IMR-90 (cell line): ENCODE measurements around the gene CNPY1. TPM values are rescaled to one million over a fixed set of nuclear protein-coding genes. Genes with fewer than 3 reads are reported as not detected.

Experiments used
- ATAC-seq: fragments of 200-7000 bp; cut with Tn5 transposase; 2 replicates; pipeline ENCODE4 v1.9.1; 2020; ENCODE audit warnings: low read depth, mild to moderate bottlenecking, moderate library complexity
- BruUV-seq: library from RNA; stranded (reverse); fragments of 400-500 nt; replicated peaks from 2 replicates; lab custom pipeline; 2021; lab: Mats Ljungman, UMichigan
- CTCF ChIA-PET: fragments of 300-600 bp; formaldehyde crosslinking; extraction: SDS; loops from one replicate; lab custom pipeline; 2021; ENCODE audit warnings: antibody characterized with exemption; lab: Yijun Ruan, JAX
- POLR2A ChIA-PET: fragments of 300-600 bp; sonication (Branson Sonifier 250); formaldehyde crosslinking; loops from one replicate; lab custom pipeline; 2022; ENCODE audit warnings: antibody characterized with exemption; ENCODE audit not compliant: unreplicated experiment; lab: Charles Lee
- DNase-seq: peaks from one replicate; pipeline ENCODE4 v3.0.0; 2013
- H2AFZ ChIP-seq: replicated peaks from 2 replicates; pipeline ENCODE3; 2013; ENCODE audit warnings: low read length, mild to moderate bottlenecking; ENCODE audit not compliant: poor library complexity
- H2AK5ac ChIP-seq: 2 replicates; pipeline ENCODE4 v1.6.1; 2013; ENCODE audit warnings: low read depth, low read length, inconsistent platforms
- H2AK9ac ChIP-seq: replicated peaks from 2 replicates; pipeline ENCODE3; 2013; ENCODE audit warnings: mild to moderate bottlenecking, low read depth, low read length, moderate library complexity; ENCODE audit not compliant: poor library complexity
- H2BK120ac ChIP-seq: 2 replicates; pipeline ENCODE4 v1.6.1; 2013; ENCODE audit warnings: low read depth, low read length, inconsistent platforms
- H2BK15ac ChIP-seq: 3 replicates; pipeline ENCODE4 v1.6.1; 2013; ENCODE audit warnings: low read depth, low read length, inconsistent platforms
- H2BK20ac ChIP-seq: 2 replicates; pipeline ENCODE4 v1.6.1; 2013; ENCODE audit warnings: low read depth, mild to moderate bottlenecking, inconsistent platforms, low read length, moderate library complexity
- H2BK5ac ChIP-seq: 2 replicates; pipeline ENCODE4 v1.6.1; 2013; ENCODE audit warnings: mild to moderate bottlenecking, low read depth, low read length, inconsistent platforms; ENCODE audit not compliant: poor library complexity, severe bottlenecking
- H3K14ac ChIP-seq: replicated peaks from 2 replicates; pipeline ENCODE4 v1.6.1; 2013; ENCODE audit warnings: low read depth, low read length, inconsistent platforms
- H3K18ac ChIP-seq: 2 replicates; pipeline ENCODE4 v1.6.1; 2013; ENCODE audit warnings: low read depth, low read length, control low read depth
- H3K23ac ChIP-seq: 2 replicates; pipeline ENCODE4 v1.6.1; 2013; ENCODE audit warnings: low read depth, low read length, inconsistent platforms
- H3K27ac ChIP-seq: 2 replicates; pipeline ENCODE4 v1.5.1; 2013; ENCODE audit warnings: mild to moderate bottlenecking, control low read depth, low read length; ENCODE audit not compliant: insufficient read depth
- H3K27me3 ChIP-seq: 2 replicates; pipeline ENCODE4 v1.6.1; 2013; ENCODE audit warnings: low read length; ENCODE audit not compliant: control insufficient read depth, insufficient read depth
- H3K36me3 ChIP-seq: 2 replicates; pipeline ENCODE4 v1.6.1; 2013; ENCODE audit warnings: low read length, mixed read lengths; ENCODE audit not compliant: control insufficient read depth, insufficient read depth
- H3K4ac ChIP-seq: 2 replicates; pipeline ENCODE4 v1.6.1; 2013; ENCODE audit warnings: low read depth, low read length, inconsistent platforms
- H3K4me1 ChIP-seq: 2 replicates; pipeline ENCODE4 v1.6.1; 2013; ENCODE audit warnings: low read length, mixed read lengths; ENCODE audit not compliant: control insufficient read depth, insufficient read depth
- H3K4me2 ChIP-seq: 2 replicates; pipeline ENCODE4 v1.6.1; 2013; ENCODE audit warnings: low read depth, mild to moderate bottlenecking, control low read depth, low read length, moderate library complexity
- H3K4me3 ChIP-seq: 2 replicates; pipeline ENCODE4 v1.5.1; 2013; ENCODE audit warnings: low read depth, mild to moderate bottlenecking, control low read depth, low read length, moderate library complexity; ENCODE audit not compliant: insufficient read depth
- H3K56ac ChIP-seq: 2 replicates; pipeline ENCODE4 v1.6.1; 2013; ENCODE audit warnings: low read length, inconsistent platforms; ENCODE audit not compliant: insufficient read depth; ENCODE audit errors: extremely low read depth
- H3K79me1 ChIP-seq, 2 experiments: 2 replicates each; pipeline ENCODE4 v1.6.1; 2013; ENCODE audit warnings: low read length in 2 of 2, inconsistent platforms in 1 of 2, low read depth in 1 of 2
- H3K9ac ChIP-seq: 2 replicates; pipeline ENCODE4 v1.6.1; 2013; ENCODE audit warnings: low read depth, low read length, control low read depth
- H3K9me1 ChIP-seq: 2 replicates; pipeline ENCODE4 v1.6.1; 2013; ENCODE audit warnings: low read length, inconsistent platforms; ENCODE audit not compliant: insufficient read depth
- H3K9me3 ChIP-seq: 2 replicates; pipeline ENCODE4 v1.6.1; 2013; ENCODE audit warnings: low read length; ENCODE audit not compliant: control insufficient read depth, insufficient read depth
- H4K20me1 ChIP-seq: 2 replicates; pipeline ENCODE4 v1.6.1; 2013; ENCODE audit warnings: low read length, inconsistent platforms; ENCODE audit not compliant: insufficient read depth
- H4K5ac ChIP-seq: 2 replicates; pipeline ENCODE4 v1.6.1; 2013; ENCODE audit warnings: mild to moderate bottlenecking, low read depth, low read length, control low read depth
- H4K8ac ChIP-seq, 2 experiments: 2 replicates each; pipeline ENCODE4 v1.6.1; 2013; ENCODE audit warnings: low read depth in 2 of 2, low read length in 2 of 2, control low read depth in 1 of 2, inconsistent platforms in 1 of 2
- H4K91ac ChIP-seq: 2 replicates; pipeline ENCODE4 v1.6.1; 2013; ENCODE audit warnings: low read depth, low read length, inconsistent platforms; ENCODE audit not compliant: insufficient read depth
- BHLHE40 ChIP-seq: fragments of 150-350 bp; IDR thresholded peaks from 2 replicates; pipeline ENCODE4 v1.6.1; 2016; ENCODE audit warnings: mild to moderate bottlenecking, low read depth, low read length
- CEBPB ChIP-seq: IDR thresholded peaks from 2 replicates; pipeline ENCODE4 v1.6.1; 2012; ENCODE audit warnings: low read depth, low read length, improper control_type of control experiment
- CHD1 ChIP-seq: IDR thresholded peaks from 2 replicates; pipeline ENCODE4 v1.6.1; 2012; ENCODE audit warnings: low read depth, low read length, improper control_type of control experiment
- CTCF ChIP-seq: conservative IDR thresholded peaks from 2 replicates; pipeline ENCODE4 v1.5.1; 2012; ENCODE audit warnings: mild to moderate bottlenecking, low read depth, low read length, improper control_type of control experiment
- ELK1 ChIP-seq: fragments of 150-350 bp; IDR thresholded peaks from 2 replicates; pipeline ENCODE4 v1.6.1; 2016; ENCODE audit warnings: low read depth, mild to moderate bottlenecking, low read length, moderate library complexity, borderline replicate concordance
- FOS ChIP-seq: fragments of 150-350 bp; IDR thresholded peaks from 2 replicates; pipeline ENCODE4 v1.6.1; 2016; ENCODE audit warnings: low read depth, low read length
- MAFK ChIP-seq: IDR thresholded peaks from 2 replicates; pipeline ENCODE4 v1.6.1; 2012; ENCODE audit warnings: low read depth, low read length, improper control_type of control experiment
- MAZ ChIP-seq: IDR thresholded peaks from 2 replicates; pipeline ENCODE4 v1.6.1; 2012; ENCODE audit warnings: low read depth, mild to moderate bottlenecking, low read length, improper control_type of control experiment, moderate library complexity, borderline replicate concordance
- MXI1 ChIP-seq: IDR thresholded peaks from 2 replicates; pipeline ENCODE4 v1.6.1; 2012; ENCODE audit warnings: low read depth, mild to moderate bottlenecking, low read length, moderate library complexity, borderline replicate concordance
- NFE2L2 ChIP-seq: fragments of 150-350 bp; IDR thresholded peaks from 2 replicates; pipeline ENCODE4 v1.6.1; 2016; ENCODE audit warnings: low read depth, mild to moderate bottlenecking, low read length
- POLR2A ChIP-seq: IDR thresholded peaks from 2 replicates; pipeline ENCODE4 v1.6.1; 2012; ENCODE audit warnings: mild to moderate bottlenecking, low read depth, low read length
- RAD21 ChIP-seq: IDR thresholded peaks from 2 replicates; pipeline ENCODE4 v1.6.1; 2012; ENCODE audit warnings: low read length, improper control_type of control experiment
- RCOR1 ChIP-seq: IDR thresholded peaks from 2 replicates; pipeline ENCODE4 v1.6.1; 2012; ENCODE audit warnings: mild to moderate bottlenecking, low read length, improper control_type of control experiment; ENCODE audit not compliant: insufficient replicate concordance
- RFX5 ChIP-seq: IDR thresholded peaks from 2 replicates; pipeline ENCODE4 v1.8.0; 2012; ENCODE audit warnings: low read depth, mild to moderate bottlenecking, low read length, moderate library complexity
- SMC3 ChIP-seq: fragments of 150-350 bp; IDR thresholded peaks from 2 replicates; pipeline ENCODE4 v1.6.1; 2016; ENCODE audit warnings: low read depth, mild to moderate bottlenecking, antibody characterized with exemption, low read length, moderate library complexity
- USF2 ChIP-seq: fragments of 150-350 bp; IDR thresholded peaks from 2 replicates; pipeline ENCODE4 v1.6.1; 2017; ENCODE audit warnings: mild to moderate bottlenecking, antibody characterized with exemption, low read length, low read depth
- WGBS, 2 experiments: methylation state at CpG; one replicate each; pipeline versions ENCODE4 v1.1.5 to v1.1.7; 2013; ENCODE audit warnings: missing lambda C conversion rate in 2 of 2; ENCODE audit not compliant: insufficient read length in 1 of 2; ENCODE audit errors: extremely low coverage in 2 of 2; 5-methylcytosine and 5-hydroxymethylcytosine counted together
- dilution Hi-C: fragments of 300-500 bp; cut with HindIII; formaldehyde crosslinking; loops from one replicate; pipeline ENCODE4 v1.14.3; 2018; ENCODE audit warnings: low sequenced_read_pairs; ENCODE audit not compliant: unreplicated experiment
- in situ Hi-C: fragments of 300-500 bp; cut with MboI; formaldehyde crosslinking; loops from 3 replicates; pipeline ENCODE4 v1.14.3; 2019; ENCODE audit warnings: low sequenced_read_pairs, inconsistent platforms, mixed read lengths
- intact Hi-C: fragments of 100-400 bp; cut with micrococcal nuclease; formaldehyde crosslinking; loops from 2 replicates; pipeline ENCODE4 v1.10.0; 2022
- polyA plus RNA-seq, 3 experiments: library from polyadenylated mRNA; depleted of rRNA; stranded (reverse); fragments of >200 nt; gene quantifications; 2 replicates each; pipeline ENCODE4 v1.2.3, GENCODE V29; 2012; ENCODE audit warnings: low replicate concordance in 1 of 3
- total RNA-seq: library from RNA; depleted of rRNA; stranded (reverse); fragments of >200 nt; gene quantifications from 2 replicates; pipeline ENCODE4 v1.2.3, GENCODE V29; 2012

The CNPY1 gene
- total and polyA plus RNA-seq, 2 of the 4 experiments (the other 2 are of a cell fraction), result not detected

GRCh38 chr7:155550916-155551315 lies 4.6 kb upstream of the CNPY1 start:
- 70% methylated on average over 2 of the region's 12 CpGs; no CpG with 5 or more reads in 1 of the 2 experiments for WGBS, 2 experiments
- no peaks in the 10 kb centered on the region for H3K4me1 ChIP-seq
- no peak overlapping the region for H3K4me3 ChIP-seq
- no peak overlapping the region for H2BK5ac ChIP-seq
- no peaks in the 10 kb centered on the region for H3K36me3 ChIP-seq
- H3K9me1 ChIP-seq, result no peaks in the 10 kb centered on the region
- TF ChIP-seq RAD21 (no peak), CEBPB (no peak), CHD1 (no peak), RFX5 (no peak), MAZ (no peak), FOS (no peak), CTCF (no peak), BHLHE40 (no peak), USF2 (no peak), MXI1 (no peak), MAFK (no peak), SMC3 (no peak), ELK1 (no peak), RCOR1 (no peak), POLR2A (no peak), NFE2L2 (no peak)
- H3K4me2 ChIP-seq, result no peak overlapping the region
- H2BK20ac ChIP-seq, result no peak overlapping the region
- ChIA-PET CTCF (no interaction called here), POLR2A (no interaction called here)
- H3K9ac ChIP-seq, result no peak overlapping the region
- H2AFZ ChIP-seq, result no peak overlapping the region
- H3K4ac ChIP-seq, result no peak overlapping the region
- H2BK120ac ChIP-seq, result no peak overlapping the region
- no peaks in the 10 kb centered on the region for H4K20me1 ChIP-seq
- no peak overlapping the region for H4K8ac ChIP-seq
- no peaks in the 10 kb centered on the region for H3K9me3 ChIP-seq
- in situ Hi-C loops (no loop called here), dilution Hi-C loops (no loop called here), intact Hi-C loops (no loop called here)
- H3K27me3 ChIP-seq, result no peaks in the 10 kb centered on the region; the same call in 1 of the 2 replicates
- no peaks in the 10 kb centered on the region for H3K79me1 ChIP-seq
- no peak overlapping the region for H2AK5ac ChIP-seq
- DNase-seq (no peak), ATAC-seq (no peak)
- no peak overlapping the region for H3K27ac ChIP-seq
- no peak overlapping the region for H2AK9ac ChIP-seq
- H3K56ac ChIP-seq, result no peak overlapping the region
- H3K14ac ChIP-seq, result no peak overlapping the region
- H3K23ac ChIP-seq, result no peak overlapping the region
- H2BK15ac ChIP-seq, result no peak overlapping the region
- no TSS peak for BruUV-seq
- H4K91ac ChIP-seq, result no peak overlapping the region
- no peak overlapping the region for H4K5ac ChIP-seq
- H3K18ac ChIP-seq, result no peak overlapping the region
